SU-DHL-6 (cell line): ENCODE measurements around the gene SPECC1.

Experiments
- H2AFZ ChIP-seq: fragments of 200-600 bp; sonication (generic); 2 replicates; pipeline ENCODE4 v1.6.1; 2014; ENCODE audit warnings: low read depth, mild to moderate bottlenecking, moderate library complexity, mixed read lengths, antibody characterized with exemption, low read length; ENCODE audit not compliant: severe bottlenecking
- H3F3A ChIP-seq: fragments of 200-600 bp; shearing (Covaris generic); 2 replicates; pipeline ENCODE4 v1.6.0; 2016; ENCODE audit warnings: antibody characterized with exemption, mild to moderate bottlenecking; ENCODE audit not compliant: insufficient read depth
- H3K27ac ChIP-seq: fragments of 200-600 bp; sonication (generic); 2 replicates; pipeline ENCODE4 v1.5.1; 2016; ENCODE audit warnings: low read depth, mild to moderate bottlenecking, low read length, moderate library complexity, mixed read lengths
- H3K27me3 ChIP-seq: fragments of 200-600 bp; sonication (generic), shearing (Covaris generic); 2 replicates; pipeline ENCODE4 v1.6.0; 2014; ENCODE audit warnings: mild to moderate bottlenecking, low read length
- H3K36me3 ChIP-seq: fragments of 200-600 bp; sonication (generic); 2 replicates; pipeline ENCODE4 v1.6.1; 2014; ENCODE audit warnings: mild to moderate bottlenecking, low read length, mixed read lengths
- H3K4me2 ChIP-seq: fragments of 300-600, 200-600 bp; shearing (Covaris generic), sonication (generic); 2 replicates; pipeline ENCODE4 v1.6.0; 2014; ENCODE audit warnings: low read length, low read depth, mild to moderate bottlenecking; ENCODE audit not compliant: poor library complexity, severe bottlenecking
- H3K4me3 ChIP-seq: fragments of 200-600 bp; sonication (generic); 2 replicates; pipeline ENCODE4 v1.5.1; 2014; ENCODE audit warnings: antibody characterized with exemption, low read length, mild to moderate bottlenecking, mixed read lengths; ENCODE audit not compliant: insufficient read depth, poor library complexity, severe bottlenecking
- H3K79me2 ChIP-seq: fragments of 200-600 bp; sonication (generic); 2 replicates; pipeline ENCODE4 v1.6.1; 2014; ENCODE audit warnings: mild to moderate bottlenecking, low read length, moderate library complexity; ENCODE audit not compliant: insufficient read depth
- H3K9ac ChIP-seq: fragments of 200-600 bp; sonication (generic); 2 replicates; pipeline ENCODE4 v1.7.0; 2014; ENCODE audit warnings: mild to moderate bottlenecking, low read length
- H3K9me2 ChIP-seq: fragments of 200-600 bp; sonication (generic); replicated peaks from 2 replicates; pipeline ENCODE4 v1.6.1; 2014; ENCODE audit warnings: low read length; ENCODE audit not compliant: insufficient read depth
- H3K9me3 ChIP-seq: fragments of 200-600 bp; sonication (generic); 2 replicates; pipeline ENCODE4 v1.6.1; 2014; ENCODE audit warnings: low read length, mixed read lengths; ENCODE audit not compliant: insufficient read depth
- H4K20me1 ChIP-seq: fragments of 200-600 bp; sonication (generic); 2 replicates; pipeline ENCODE4 v1.6.1; 2014; ENCODE audit warnings: low read depth, mild to moderate bottlenecking, antibody characterized with exemption, low read length, moderate library complexity, mixed read lengths
- EZH2phosphoT487 ChIP-seq: fragments of 200-600 bp; sonication (generic), shearing (Covaris generic); conservative IDR thresholded peaks from 2 replicates; pipeline ENCODE4 v1.6.1; 2018; ENCODE audit warnings: mild to moderate bottlenecking, antibody characterized with exemption, low read length, moderate library complexity, mixed read lengths
- TF ChIP-seq, protein P1 (sequence below): fragments of 200-600 bp; sonication (generic); IDR thresholded peaks from one replicate; pipeline ENCODE4 v1.5.1; 2017; ENCODE audit warnings: antibody characterized with exemption, mild to moderate bottlenecking, low read length, moderate library complexity; ENCODE audit not compliant: insufficient read depth, poor library complexity, severe bottlenecking

SPECC1 gene

DNA sequence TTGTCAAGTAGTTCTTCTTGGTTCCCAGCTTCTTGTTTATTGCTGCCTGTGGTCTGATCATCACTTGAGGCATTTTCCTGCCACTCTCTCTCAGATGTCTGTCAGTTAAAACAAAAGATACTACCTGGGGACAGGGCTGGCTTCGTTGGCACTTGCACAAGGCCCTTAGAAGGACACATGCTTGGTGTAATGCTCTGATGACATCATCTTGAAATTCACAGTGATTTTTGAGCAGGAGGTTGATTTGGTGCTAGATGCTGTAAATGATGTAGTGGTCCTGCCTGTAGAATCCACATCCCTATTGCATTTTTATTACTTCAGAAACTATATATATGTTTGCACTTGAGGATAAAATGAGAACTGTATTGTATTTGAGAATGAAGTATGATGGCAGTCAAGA, 247.8 kb downstream of the SPECC1 start:
- Histone ChIP-seq H3K4me3 (no peak overlapping the region), H4K20me1 (no peaks in the 10 kb centered on the region), H3K36me3 (no peaks in the 10 kb centered on the region), H3K27me3 (no peaks in the 10 kb centered on the region), H3K79me2 (no peaks in the 10 kb centered on the region), H3K9me3 (no peaks in the 10 kb centered on the region), H3F3A (no peaks in the 10 kb centered on the region), H2AFZ (no peak overlapping the region), H3K9me2 (no peaks in the 10 kb centered on the region), H3K27ac (no peak overlapping the region), H3K4me2 (no peak overlapping the region), H3K9ac (no peak overlapping the region)
- TF ChIP-seq EZH2phosphoT487, result no peak
- TF ChIP-seq, protein P1, sequence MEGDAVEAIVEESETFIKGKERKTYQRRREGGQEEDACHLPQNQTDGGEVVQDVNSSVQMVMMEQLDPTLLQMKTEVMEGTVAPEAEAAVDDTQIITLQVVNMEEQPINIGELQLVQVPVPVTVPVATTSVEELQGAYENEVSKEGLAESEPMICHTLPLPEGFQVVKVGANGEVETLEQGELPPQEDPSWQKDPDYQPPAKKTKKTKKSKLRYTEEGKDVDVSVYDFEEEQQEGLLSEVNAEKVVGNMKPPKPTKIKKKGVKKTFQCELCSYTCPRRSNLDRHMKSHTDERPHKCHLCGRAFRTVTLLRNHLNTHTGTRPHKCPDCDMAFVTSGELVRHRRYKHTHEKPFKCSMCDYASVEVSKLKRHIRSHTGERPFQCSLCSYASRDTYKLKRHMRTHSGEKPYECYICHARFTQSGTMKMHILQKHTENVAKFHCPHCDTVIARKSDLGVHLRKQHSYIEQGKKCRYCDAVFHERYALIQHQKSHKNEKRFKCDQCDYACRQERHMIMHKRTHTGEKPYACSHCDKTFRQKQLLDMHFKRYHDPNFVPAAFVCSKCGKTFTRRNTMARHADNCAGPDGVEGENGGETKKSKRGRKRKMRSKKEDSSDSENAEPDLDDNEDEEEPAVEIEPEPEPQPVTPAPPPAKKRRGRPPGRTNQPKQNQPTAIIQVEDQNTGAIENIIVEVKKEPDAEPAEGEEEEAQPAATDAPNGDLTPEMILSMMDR, result no peak

DNA sequence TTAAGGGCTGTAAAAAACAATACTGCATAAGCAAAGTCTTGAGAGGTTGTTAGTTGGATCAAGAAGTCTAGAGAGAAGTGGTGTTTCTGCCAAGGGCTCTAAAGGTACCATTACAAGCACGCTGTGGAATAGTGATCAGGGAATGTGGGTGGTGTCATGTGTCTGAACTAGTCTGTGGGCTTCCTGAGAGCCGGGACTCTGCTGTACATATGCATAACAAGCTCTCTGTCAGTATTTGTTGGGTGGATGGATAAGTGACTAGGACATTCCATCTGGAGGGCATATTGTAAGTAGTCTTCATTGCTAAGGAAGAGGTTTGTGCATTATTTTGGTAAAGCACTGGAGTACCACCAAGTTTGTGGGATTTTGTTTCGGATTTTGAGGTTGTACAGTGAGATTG, 248.6 kb downstream of the SPECC1 start:
- no peaks in the 10 kb centered on the region for H3K9me3 ChIP-seq
- TF ChIP-seq, protein P1, result no peak
- TF ChIP-seq EZH2phosphoT487, result no peak
- H2AFZ ChIP-seq, result no peak overlapping the region
- no peaks in the 10 kb centered on the region for H3K27me3 ChIP-seq
- no peak overlapping the region for H3K4me3 ChIP-seq
- H4K20me1 ChIP-seq, result no peaks in the 10 kb centered on the region
- H3K79me2 ChIP-seq, result no peaks in the 10 kb centered on the region
- no peak overlapping the region for H3K4me2 ChIP-seq
- H3F3A ChIP-seq, result no peaks in the 10 kb centered on the region
- no peaks in the 10 kb centered on the region for H3K36me3 ChIP-seq
- no peak overlapping the region for H3K9ac ChIP-seq
- no peak overlapping the region for H3K27ac ChIP-seq
- no peaks in the 10 kb centered on the region for H3K9me2 ChIP-seq

DNA sequence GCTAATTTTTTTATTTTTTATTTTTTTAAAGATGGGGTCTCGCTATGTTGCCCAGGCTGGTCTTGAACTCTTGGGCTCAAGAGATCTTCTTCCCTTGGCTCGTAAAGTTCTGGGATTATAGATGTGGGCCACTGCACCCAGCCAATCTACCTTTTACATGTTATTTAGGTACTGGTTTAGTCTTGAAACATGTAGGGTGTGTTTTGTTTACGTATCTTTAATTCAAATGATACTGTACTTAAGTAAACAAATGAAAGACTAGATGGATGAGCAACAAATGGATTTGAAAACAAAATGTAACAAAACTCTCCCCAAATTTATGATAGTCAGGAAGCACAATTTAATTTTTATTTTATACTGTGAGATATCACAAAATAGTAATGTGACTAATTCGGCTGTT, 250.5 kb downstream of the SPECC1 start:
- Histone ChIP-seq H2AFZ (no peak overlapping the region), H3K9me2 (no peaks in the 10 kb centered on the region), H3K27ac (no peak overlapping the region), H3K36me3 (no peaks in the 10 kb centered on the region), H3F3A (no peaks in the 10 kb centered on the region), H3K4me3 (no peak overlapping the region), H3K9me3 (no peaks in the 10 kb centered on the region), H3K4me2 (no peak overlapping the region), H3K79me2 (no peaks in the 10 kb centered on the region), H3K27me3 (no peaks in the 10 kb centered on the region), H3K9ac (no peak overlapping the region), H4K20me1 (no peaks in the 10 kb centered on the region)
- TF ChIP-seq, protein P1, result no peak

DNA sequence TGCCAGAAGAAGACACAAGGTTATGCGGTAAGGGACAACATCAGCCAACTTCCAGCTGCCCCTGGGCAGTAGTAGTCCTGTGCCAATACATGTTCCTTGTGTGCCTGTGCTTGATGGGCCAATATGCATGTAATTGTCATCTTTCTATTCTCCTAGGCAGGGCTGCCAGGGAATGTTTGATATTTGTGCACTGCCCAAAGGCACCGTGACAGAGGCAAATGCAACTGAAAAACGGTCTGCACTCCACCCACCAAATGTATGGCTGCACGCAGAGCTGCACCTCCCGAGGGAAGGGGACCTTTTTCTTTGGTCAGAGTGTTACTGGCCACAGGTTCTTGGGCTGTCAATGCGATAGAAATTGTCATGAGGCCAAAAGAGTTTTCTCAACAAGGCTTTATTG, 251.1 kb downstream of the SPECC1 start:
- no peak overlapping the region for H3K4me3 ChIP-seq
- H3K27ac ChIP-seq, result no peak overlapping the region
- no peaks in the 10 kb centered on the region for H3F3A ChIP-seq
- no peak overlapping the region for H2AFZ ChIP-seq
- H3K9me2 ChIP-seq, result no peaks in the 10 kb centered on the region
- H3K4me2 ChIP-seq, result no peak overlapping the region
- H4K20me1 ChIP-seq, result no peaks in the 10 kb centered on the region
- no peaks in the 10 kb centered on the region for H3K27me3 ChIP-seq
- H3K79me2 ChIP-seq, result no peaks in the 10 kb centered on the region
- TF ChIP-seq, protein P1, result no peak
- TF ChIP-seq EZH2phosphoT487, result no peak
- H3K36me3 ChIP-seq, result no peaks in the 10 kb centered on the region
- H3K9me3 ChIP-seq, result no peaks in the 10 kb centered on the region
- no peak overlapping the region for H3K9ac ChIP-seq
